Motor neuron (in vitro differentiated cells): ENCODE data around the gene RNF11. TPM values are rescaled to one million over a fixed set of nuclear protein-coding genes. Genes with fewer than 3 reads are reported as not detected.

Experiments used
- ATAC-seq, 8 experiments: fragments of 200-7000 bp; cut with Tn5 transposase; replicated peaks in 6 of 8; 2 replicates each; pipeline ENCODE4 v1.8.0; 2021; ENCODE audit warnings: mild to moderate bottlenecking in 8 of 8, moderate library complexity in 8 of 8
- H3K27ac ChIP-seq, 2 donors: fragments of 250-450 bp; sonication (Bioruptor Pico); 2 replicates each; pipeline ENCODE4 v1.9.0; 2021; ENCODE audit warnings: antibody characterized with exemption in 2 of 2, mild to moderate bottlenecking in 2 of 2, moderate library complexity in 1 of 2
- H3K4me1 ChIP-seq, 2 donors: fragments of 250-450 bp; sonication (Bioruptor Pico); replicated peaks in 1 of 2; 2 replicates each; pipeline ENCODE4 v1.6.1; 2021; ENCODE audit warnings: antibody characterized with exemption in 2 of 2, mild to moderate bottlenecking in 2 of 2, moderate library complexity in 1 of 2
- H3K4me3 ChIP-seq, 5 donors: fragments of 250-450 bp; sonication (Bioruptor Pico); 2 replicates each; pipeline ENCODE4 v1.9.0; 2021; ENCODE audit warnings: antibody characterized with exemption in 5 of 5, mild to moderate bottlenecking in 5 of 5, moderate library complexity in 4 of 5
- WGBS, 10 experiments: fragments of 450-650 bp; shearing (Covaris generic); methylation state at CpG; one replicate each; pipeline ENCODE4 v1.0.0; 2022; 5-methylcytosine and 5-hydroxymethylcytosine counted together
- in situ Hi-C, 9 experiments: fragments of 400-800 bp; cut with MboI; loops; one replicate each; pipeline ENCODE4 v1.15.0; 2021; ENCODE audit warnings: low sequenced_read_pairs in 9 of 9, low pct_unique_long_range_greater_than_20kb in 2 of 9; ENCODE audit not compliant: unreplicated experiment in 9 of 9
- total RNA-seq, 8 experiments: library from RNA; unstranded; fragments of 300-600 nt; gene quantifications; 2 replicates each; pipeline versions ENCODE4 v1.2.3 to v1.2.4, GENCODE V29; 2022

RNF11 gene
- total RNA-seq, 8 experiments from 2014 or later = 45.0 to 159 (median 93.8) TPM

GRCh38 chr1:51252366-51252765 is 16.3 kb downstream of the RNF11 start:
- H3K4me3 ChIP-seq = no peak overlapping the region
- H3K27ac ChIP-seq = no peak overlapping the region
- no peak for ATAC-seq
- WGBS, 10 experiments = 78 to 100% (median 92%) methylated on average over 1 to 6 of the region's 6 CpGs; no CpG with 5 or more reads in 2 of the 10 experiments
- H3K4me1 ChIP-seq = no peaks in the 10 kb centered on the region
- in situ Hi-C loops = no loop called here

- in situ Hi-C loops = no loop called here
- H3K4me1 ChIP-seq = peaks cover 3 to 6% of the 10 kb centered on the region in 2 donors
- H3K27ac ChIP-seq = no peak overlapping the region
- WGBS, 10 experiments = 81 to 100% (median 95%) methylated on average over 2 to 5 of the region's 5 CpGs
- H3K4me3 ChIP-seq = no peak overlapping the region
- ATAC-seq = no peak
Observed at GRCh38 chr1:51253691-51254090, 17.6 kb downstream of the RNF11 start.

- in situ Hi-C loops = no loop called here
- H3K4me1 ChIP-seq = peaks cover 11 to 21% of the 10 kb centered on the region in 2 donors
- no peak overlapping the region for H3K27ac ChIP-seq
- 26 to 100% (median 100%) methylated on average over 1 to 3 of the region's 3 CpGs; no CpG with 5 or more reads in 1 of the 10 experiments for WGBS, 10 experiments
- no peak for ATAC-seq
- no peak overlapping the region for H3K4me3 ChIP-seq
Observed at GRCh38 chr1:51255331-51255730, 19.3 kb downstream of the RNF11 start.

- Histone ChIP-seq H3K4me3 (no peak overlapping the region), H3K4me1 (peaks cover 18 to 33% of the 10 kb centered on the region in 2 donors), H3K27ac (no peak overlapping the region)
- ATAC-seq = no peak
- in situ Hi-C loops = no loop called here
- WGBS, 10 experiments = 53 to 100% (median 95%) methylated on average over 1 to 4 of the region's 4 CpGs; no CpG with 5 or more reads in 1 of the 10 experiments
Observed at GRCh38 chr1:51263147-51263877, 27.2 kb downstream of the RNF11 start.

- no peak overlapping the region for H3K4me3 ChIP-seq
- ATAC-seq = peak in 3 of 8 experiments; percentile 17 to 65 (median 48)
- in situ Hi-C loops = no loop called here
- 0 to 100% (median 74%) methylated on average over 1 to 3 of the region's 3 CpGs; no CpG with 5 or more reads in 1 of the 10 experiments for WGBS, 10 experiments
- H3K27ac ChIP-seq = no peak overlapping the region
- peaks cover 11 to 21% of the 10 kb centered on the region in 2 donors for H3K4me1 ChIP-seq
Observed at GRCh38 chr1:51264451-51264850, 28.4 kb downstream of the RNF11 start.

- no peak for ATAC-seq
- WGBS, 10 experiments = 35 to 100% (median 88%) methylated on average over 1 to 4 of the region's 4 CpGs
- no peak overlapping the region for H3K4me3 ChIP-seq
- H3K27ac ChIP-seq = no peak overlapping the region
- in situ Hi-C loops = no loop called here
- peaks cover 4 to 12% of the 10 kb centered on the region in 2 donors for H3K4me1 ChIP-seq
Observed at GRCh38 chr1:51265618-51266017, 29.5 kb downstream of the RNF11 start.

- no peak overlapping the region for H3K4me3 ChIP-seq
- no peak overlapping the region for H3K27ac ChIP-seq
- ATAC-seq = no peak
- WGBS, 10 experiments = 80 to 100% (median 94%) methylated on average over 2 of the region's 2 CpGs; no CpG with 5 or more reads in 1 of the 10 experiments
- in situ Hi-C loops = no loop called here
- peaks cover 0 to 6% of the 10 kb centered on the region in 2 donors for H3K4me1 ChIP-seq
Observed at GRCh38 chr1:51266181-51266580, 30.1 kb downstream of the RNF11 start.

GRCh38 chr1:51266791-51267190 is 30.7 kb downstream of the RNF11 start:
- Histone ChIP-seq H3K4me3 (no peak overlapping the region), H3K4me1 (peaks cover 0 to 3% of the 10 kb centered on the region in 2 donors), H3K27ac (no peak overlapping the region)
- 86 to 100% (median 94%) methylated on average over 1 to 4 of the region's 4 CpGs; no CpG with 5 or more reads in 2 of the 10 experiments for WGBS, 10 experiments
- in situ Hi-C loops = no loop called here
- ATAC-seq = no peak

GRCh38 chr1:51268634-51269033 is 32.6 kb downstream of the RNF11 start:
- peak in 2 of 8 experiments; percentile 28 to 39 for ATAC-seq
- 50 to 100% (median 92%) methylated on average over 1 to 2 of the region's 2 CpGs; no CpG with 5 or more reads in 1 of the 10 experiments for WGBS, 10 experiments
- H3K4me1 ChIP-seq = peaks cover 0 to 3% of the 10 kb centered on the region in 2 donors
- in situ Hi-C loops = no loop called here
- H3K27ac ChIP-seq = no peak overlapping the region
- H3K4me3 ChIP-seq = no peak overlapping the region

- Histone ChIP-seq H3K27ac (no peak overlapping the region), H3K4me3 (no peak overlapping the region), H3K4me1 (no peaks in the 10 kb centered on the region)
- in situ Hi-C loops = no loop called here
- no peak for ATAC-seq
Observed at GRCh38 chr1:51270751-51271150, 34.7 kb downstream of the RNF11 start.

GRCh38 chr1:51272916-51273315 is 36.8 kb downstream of the RNF11 start:
- Histone ChIP-seq H3K27ac (no peak overlapping the region), H3K4me1 (no peaks in the 10 kb centered on the region), H3K4me3 (no peak overlapping the region)
- in situ Hi-C loops = no loop called here
- ATAC-seq = no peak

- no peaks in the 10 kb centered on the region for H3K4me1 ChIP-seq
- 98 to 100% (median 100%) methylated on average over 1 to 6 of the region's 6 CpGs; no CpG with 5 or more reads in 2 of the 10 experiments for WGBS, 10 experiments
- in situ Hi-C loops = no loop called here
- no peak for ATAC-seq
- no peak overlapping the region for H3K27ac ChIP-seq
- no peak overlapping the region for H3K4me3 ChIP-seq
Observed at GRCh38 chr1:51274676-51275075, 38.6 kb downstream of the RNF11 start.

GRCh38 chr1:51276286-51276685 is 40.2 kb downstream of the RNF11 start:
- WGBS, 10 experiments = 73 to 97% (median 86%) methylated on average over 3 to 7 of the region's 7 CpGs; no CpG with 5 or more reads in 2 of the 10 experiments
- Histone ChIP-seq H3K4me1 (no peaks in the 10 kb centered on the region), H3K4me3 (no peak overlapping the region), H3K27ac (no peak overlapping the region)
- in situ Hi-C loops = no loop called here
- peak in 2 of 8 experiments; percentile 38 to 45 for ATAC-seq
